Measurements from ENCODE around the gene PCYOX1L. TPM values are rescaled to one million over a fixed set of nuclear protein-coding genes. Genes with fewer than 3 reads are reported as not detected.

PCYOX1L gene
- total and polyA plus RNA-seq, 2 of the 8 experiments (the other 6 are each of a cell fraction or from before 2014, with no cell fraction given), result 6.8 to 17.2 TPM

Other genes with a start within 250 kb of the PCYOX1L start
- 0.56 and 0.69 TPM in 2 replicates for gene ABLIM3, start 216.6 kb upstream of the PCYOX1L start, total RNA-seq (2021; fragmentation: NEBNext Ultra II Directional; extraction: Animal tissue kit (Norgen Biotek cat#: 25700))
- gene ABLIM3, start 216.6 kb upstream of the PCYOX1L start, polyA plus RNA-seq (2011; rRNA removed), result 0.36 and 0.38 TPM in 2 replicates
- gene AFAP1L1, start 86.2 kb upstream of the PCYOX1L start, total RNA-seq (2021; fragmentation: NEBNext Ultra II Directional; extraction: Animal tissue kit (Norgen Biotek cat#: 25700)), result 4.2 and 4.7 TPM in 2 replicates
- 0.79 and 1.5 TPM in 2 replicates for gene AFAP1L1, start 86.2 kb upstream of the PCYOX1L start, polyA plus RNA-seq (2011; rRNA removed)
- 48.9 and 52.2 TPM in 2 replicates for gene GRPEL2, start 12.5 kb upstream of the PCYOX1L start, total RNA-seq (2021; fragmentation: NEBNext Ultra II Directional; extraction: Animal tissue kit (Norgen Biotek cat#: 25700))
- 7.4 and 11.2 TPM in 2 replicates for gene GRPEL2, start 12.5 kb upstream of the PCYOX1L start, polyA plus RNA-seq (2011; rRNA removed)
- gene IL17B, start 21.2 kb downstream of the PCYOX1L start, total RNA-seq (2021; fragmentation: NEBNext Ultra II Directional; extraction: Animal tissue kit (Norgen Biotek cat#: 25700)), result not detected in 2 replicates
- gene IL17B, start 21.2 kb downstream of the PCYOX1L start, polyA plus RNA-seq (2011; rRNA removed), result 0.18 TPM in 1 of 2 replicates, not detected in the other
- 244 and 254 TPM in 2 replicates for gene CSNK1A1, start 193.4 kb downstream of the PCYOX1L start, total RNA-seq (2021; fragmentation: NEBNext Ultra II Directional; extraction: Animal tissue kit (Norgen Biotek cat#: 25700))
- 61.2 and 78.8 TPM in 2 replicates for gene CSNK1A1, start 193.4 kb downstream of the PCYOX1L start, polyA plus RNA-seq (2011; rRNA removed)
- gene ARHGEF37, start 223.5 kb downstream of the PCYOX1L start, total RNA-seq (2021; fragmentation: NEBNext Ultra II Directional; extraction: Animal tissue kit (Norgen Biotek cat#: 25700)), result 0.48 and 1.8 TPM in 2 replicates
- gene ARHGEF37, start 223.5 kb downstream of the PCYOX1L start, polyA plus RNA-seq (2011; rRNA removed), result 0.16 and 0.21 TPM in 2 replicates